ENCODE measurements around the gene FRMD3.

DNA sequence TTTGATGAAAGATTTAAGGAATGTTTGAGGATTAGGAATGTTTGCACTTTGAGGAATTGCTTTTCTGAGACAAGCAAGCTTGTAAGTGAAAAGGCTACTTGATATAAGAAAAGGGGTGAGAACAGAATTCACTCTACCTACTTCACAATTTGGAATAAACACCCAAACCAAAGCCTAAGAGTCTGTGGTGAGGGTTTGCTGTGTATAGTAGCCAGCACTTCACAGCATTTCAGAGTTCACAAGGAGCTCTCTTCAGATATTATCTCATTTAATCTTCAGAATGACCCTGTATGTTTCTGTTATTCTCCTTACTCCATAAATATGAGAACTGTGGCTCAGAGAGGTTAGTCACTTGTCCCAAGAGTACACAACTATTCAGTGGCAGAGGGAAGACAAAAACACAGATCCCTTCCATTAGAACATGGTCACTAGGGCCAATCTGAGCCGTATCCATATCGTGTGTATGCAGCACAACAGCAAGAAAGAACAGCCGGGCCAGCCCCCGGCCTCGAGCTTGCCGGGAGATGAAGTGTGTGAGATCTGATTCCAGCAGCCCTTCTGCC is 92.4 kb downstream of the FRMD3 start:
- TF ChIP-seq GATA2 (IDR thresholded peaks at IDR 0.05; ENCODE audit: low read depth, low read length), result no peak
- TF ChIP-seq GATA3 (IDR thresholded peaks at IDR 0.05; ENCODE audit: low read depth, low read length), result no peak
